LHCN-M2 (cell line): ENCODE measurements around the gene OVOL2. TPM values are rescaled to one million over a fixed set of nuclear protein-coding genes. Genes with fewer than 3 reads are reported as not detected.
"Not testable (repeated sequence)": the region's sequence is repeated elsewhere in the genome, so short reads cannot be mapped to it uniquely, and the experiment has no call there.

Source experiments
- DNase-seq: peaks from one replicate; pipeline ENCODE4 v3.0.0-alpha.2; 2012; ENCODE audit warnings: low read depth
- total RNA-seq: library from RNA; depleted of rRNA; stranded (reverse); fragments of >200 nt; gene quantifications from 2 replicates; pipeline ENCODE4 v1.2.3, GENCODE V29; 2014

Gene OVOL2
- total RNA-seq, 1 experiment from 2014 or later: not detected

DNA sequence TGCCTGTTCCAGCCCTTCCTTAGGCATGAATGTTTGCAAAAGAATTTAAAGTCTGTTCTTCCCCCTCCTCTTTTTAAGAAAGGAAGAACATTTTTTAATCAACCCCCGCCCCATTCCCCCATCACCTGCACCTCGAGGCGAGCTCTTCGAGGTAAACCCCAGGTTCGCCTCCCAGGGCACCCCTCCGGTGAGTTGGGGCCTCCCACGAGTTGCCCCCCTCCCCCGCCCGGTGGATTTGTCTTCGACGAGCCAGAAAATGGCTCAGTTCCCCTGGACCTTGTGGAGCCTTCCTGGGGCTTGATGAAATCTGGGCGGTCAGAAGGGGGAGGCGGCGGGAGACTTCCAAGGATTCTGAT lies 256 bp upstream of the OVOL2 start:
- DNase-seq: no peak

DNA sequence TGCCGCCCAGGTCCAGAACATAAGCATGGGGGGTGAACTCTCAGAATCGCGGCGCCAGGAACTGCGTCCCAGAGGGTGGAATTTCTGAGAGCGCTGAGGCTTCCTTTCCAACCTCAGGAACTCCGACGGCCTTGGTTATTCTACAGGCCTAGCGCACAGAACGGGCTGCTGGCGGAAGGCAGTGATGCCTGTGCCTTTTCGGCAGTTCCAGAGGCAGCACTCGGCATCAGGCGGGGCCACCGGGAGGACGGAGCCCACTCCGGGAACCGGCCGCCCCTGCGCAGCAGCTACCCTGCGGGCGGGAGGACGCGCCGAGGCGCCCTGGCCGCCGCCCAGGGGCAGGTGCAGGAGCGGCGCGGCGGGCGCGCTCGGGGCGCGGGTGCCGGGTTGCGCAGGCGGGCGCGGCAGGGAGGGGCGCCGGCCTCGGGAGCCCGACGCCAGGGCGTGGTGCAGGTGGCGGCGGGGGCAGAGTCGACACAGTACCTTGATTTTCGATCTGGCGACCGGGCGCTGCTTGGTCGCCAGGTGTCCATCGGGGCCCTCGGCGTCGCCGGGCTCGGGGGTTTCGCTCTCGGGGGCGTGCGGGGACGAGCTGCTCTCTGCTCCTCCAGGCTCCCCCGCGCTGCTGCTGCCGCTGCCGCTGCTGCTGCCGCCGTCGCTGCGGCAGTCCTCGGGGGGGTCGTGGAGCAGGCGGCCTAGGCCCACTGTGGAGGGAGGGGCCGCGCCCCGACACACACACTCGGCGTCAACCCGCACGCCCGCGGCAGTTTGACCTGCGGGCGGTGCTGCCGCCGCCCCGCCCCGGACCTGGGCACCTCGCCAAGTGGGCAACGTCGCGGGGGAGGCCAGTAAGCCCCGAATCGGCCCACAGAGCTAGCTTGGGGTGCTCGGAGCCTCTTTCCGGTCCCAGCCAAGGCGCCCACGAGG lies 1.3 kb downstream of the OVOL2 start:
- DNase-seq: no peak

DNA sequence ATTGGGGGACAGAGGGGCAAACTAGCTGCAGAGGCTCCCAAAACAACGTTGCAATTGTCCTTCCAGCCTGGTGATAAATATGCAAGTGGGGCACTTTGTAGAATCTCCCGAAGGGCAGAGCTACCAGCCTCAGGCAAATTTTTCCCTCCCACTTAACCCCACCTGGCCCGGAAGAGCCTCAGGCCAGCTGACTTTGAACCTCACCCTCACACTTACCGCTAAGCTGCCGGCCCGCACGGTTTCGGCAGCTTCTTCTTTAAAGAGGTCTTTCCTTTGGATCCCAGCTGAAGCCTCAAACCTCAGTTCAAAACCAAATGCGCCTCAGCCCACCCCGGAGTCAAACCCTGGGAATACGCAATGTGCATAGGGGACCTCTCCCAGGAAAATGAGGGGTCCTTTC lies 2.5 kb downstream of the OVOL2 start:
- no peak for DNase-seq

DNA sequence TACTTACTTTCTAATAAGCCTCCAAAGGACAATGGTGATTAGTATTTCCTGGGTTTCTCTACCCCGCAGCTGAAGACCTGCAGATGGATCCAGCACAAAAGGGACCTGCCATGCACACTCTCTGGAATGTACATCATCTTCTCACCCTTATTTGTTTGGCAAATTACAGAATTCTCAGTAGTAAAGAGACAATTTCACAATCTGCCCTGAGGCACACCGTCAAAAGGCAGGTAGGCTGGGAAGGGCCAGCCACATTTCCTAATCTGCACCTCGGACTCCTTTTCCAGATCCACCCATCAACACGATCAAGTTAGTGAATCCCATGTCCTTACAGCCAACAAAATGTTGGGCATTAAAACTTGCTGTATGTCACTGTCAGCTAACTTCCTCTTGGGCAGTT lies 4.9 kb downstream of the OVOL2 start:
- DNase-seq: no peak

DNA sequence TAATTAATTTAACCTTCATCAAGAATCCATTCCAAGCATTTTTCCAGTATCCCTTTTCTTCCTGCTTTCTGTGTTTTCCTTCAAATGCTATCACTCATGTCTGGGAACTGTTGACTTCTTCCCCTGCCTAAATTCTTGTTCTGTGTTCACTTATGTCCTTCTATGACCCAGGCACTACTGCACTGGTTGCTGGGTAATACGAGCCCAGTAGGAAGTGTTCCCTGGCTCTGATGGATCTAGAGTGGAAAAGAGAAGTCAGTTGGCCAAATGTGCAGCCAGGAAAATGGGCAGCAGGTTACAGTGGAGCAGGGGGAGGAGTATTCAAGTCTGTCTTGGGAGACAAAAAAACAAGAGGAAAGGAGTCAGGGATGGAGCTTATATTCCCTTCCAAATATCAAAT lies 7.1 kb downstream of the OVOL2 start:
- DNase-seq: no peak

DNA sequence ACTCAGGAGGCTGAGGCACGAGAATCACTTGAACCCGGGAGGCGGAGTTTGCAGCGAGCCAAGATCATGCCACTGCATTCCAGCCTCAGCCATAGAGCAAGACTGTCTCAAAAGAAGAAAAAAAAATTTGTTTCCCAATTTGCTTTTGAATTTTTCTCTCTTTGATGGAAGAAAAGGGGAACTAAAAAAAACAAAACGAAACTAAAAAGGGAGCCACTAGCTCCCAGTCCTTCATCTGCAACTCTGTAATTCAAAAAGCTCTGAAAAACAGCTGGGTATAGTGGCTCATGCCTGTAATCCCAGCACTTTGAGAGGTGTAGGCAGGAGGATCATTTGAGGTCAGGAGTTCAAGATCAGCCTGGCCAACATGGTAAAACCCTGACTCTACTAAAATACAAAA lies 9.5 kb downstream of the OVOL2 start:
- no peak for DNase-seq

DNA sequence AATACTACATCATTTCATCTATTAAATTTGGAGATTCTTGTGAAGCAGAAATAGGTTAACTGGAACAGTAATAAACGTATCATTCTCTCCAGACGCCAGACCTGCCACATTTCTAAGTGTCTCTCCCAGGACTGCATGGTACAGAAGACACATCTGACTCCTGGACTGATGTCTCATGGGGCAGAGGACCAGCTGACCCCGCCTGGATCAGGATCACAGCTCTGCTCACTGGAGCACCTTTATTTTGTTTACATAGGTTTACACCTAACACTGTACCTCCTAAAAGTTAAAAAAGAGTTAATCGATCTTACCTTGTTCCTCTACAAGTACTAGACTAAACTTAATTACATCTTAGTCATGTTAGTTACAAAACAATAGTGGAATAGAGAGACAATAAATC lies 11.2 kb downstream of the OVOL2 start:
- DNase-seq: no peak

DNA sequence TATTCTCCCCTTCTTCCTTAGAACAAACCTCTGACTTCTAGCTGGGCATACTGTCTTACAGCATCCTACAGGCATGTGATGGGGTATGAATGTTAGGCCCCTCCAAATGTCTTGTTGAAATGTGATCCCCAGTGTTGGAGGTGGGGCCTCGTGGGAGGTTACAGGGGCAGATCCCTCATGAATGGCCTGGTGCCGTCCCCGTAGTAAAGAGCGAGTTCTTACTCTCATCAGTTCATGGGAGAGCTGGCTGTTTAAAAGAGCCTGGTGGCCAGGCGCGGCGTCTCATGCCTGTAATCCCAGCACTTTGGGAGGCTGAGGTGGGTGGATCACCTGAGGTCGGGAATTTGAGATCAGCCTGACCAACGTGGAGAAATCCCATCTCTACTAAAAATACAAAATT lies 15.5 kb downstream of the OVOL2 start:
- no peak for DNase-seq

DNA sequence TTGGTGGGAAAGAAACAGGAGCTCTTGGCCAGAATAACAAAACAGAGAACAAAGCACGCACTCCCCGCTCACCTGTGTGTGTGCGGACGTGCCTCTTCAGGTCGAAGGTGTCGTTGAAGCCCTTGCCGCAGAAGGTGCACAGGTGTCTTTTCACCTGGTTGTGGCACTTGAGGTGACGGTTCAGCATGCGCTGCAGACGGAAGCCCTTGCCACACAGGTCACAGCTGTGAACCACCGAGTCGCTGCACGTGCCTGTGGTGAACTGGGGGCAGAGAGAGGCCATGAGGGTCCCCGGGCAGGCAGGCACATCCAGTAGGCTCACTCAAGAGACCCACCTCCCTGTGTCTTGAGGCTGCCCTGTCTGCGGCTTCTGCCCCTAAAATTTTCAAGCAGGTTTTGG lies 16.3 kb downstream of the OVOL2 start:
- no peak for DNase-seq

DNA sequence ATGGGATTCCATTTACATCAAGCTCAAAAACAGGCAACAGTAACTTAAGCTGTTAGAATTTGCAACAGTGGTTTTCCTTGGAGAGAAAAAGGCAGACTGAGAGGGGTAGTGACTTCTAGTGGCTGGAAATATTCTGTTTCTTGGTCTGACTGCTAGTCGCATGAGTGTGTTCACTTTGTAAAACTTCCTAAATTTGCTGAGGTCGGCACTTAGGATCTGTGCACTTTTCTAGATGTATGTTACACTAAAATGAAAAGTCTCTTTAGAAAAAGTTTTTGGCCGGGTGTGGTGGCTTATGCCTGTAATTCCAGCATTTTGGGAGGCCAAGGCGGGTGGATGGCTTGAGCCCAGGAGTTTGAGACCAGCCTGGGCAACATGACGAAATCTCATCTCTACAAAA lies 18.7 kb downstream of the OVOL2 start:
- no peak for DNase-seq

DNA sequence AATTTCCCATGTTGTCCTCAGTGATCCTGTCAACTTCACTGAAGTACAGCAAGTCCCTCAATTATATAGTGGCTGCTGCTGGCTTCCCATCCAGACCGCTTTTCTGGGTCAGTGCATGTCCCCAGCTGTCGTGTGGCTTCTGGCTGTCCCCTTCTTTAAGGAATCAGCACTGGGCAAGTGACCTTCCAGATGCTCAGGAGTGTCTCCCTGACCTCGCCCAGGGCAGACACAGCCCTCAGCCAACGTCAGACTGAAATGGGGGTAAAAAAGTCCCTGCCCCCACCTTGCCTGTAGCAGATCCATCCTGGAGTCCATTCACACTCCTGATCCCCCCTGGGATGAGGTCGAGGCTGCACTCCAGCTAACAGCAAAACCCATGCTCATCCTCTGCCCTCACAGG lies 23.7 kb downstream of the OVOL2 start:
- DNase-seq: no peak

DNA sequence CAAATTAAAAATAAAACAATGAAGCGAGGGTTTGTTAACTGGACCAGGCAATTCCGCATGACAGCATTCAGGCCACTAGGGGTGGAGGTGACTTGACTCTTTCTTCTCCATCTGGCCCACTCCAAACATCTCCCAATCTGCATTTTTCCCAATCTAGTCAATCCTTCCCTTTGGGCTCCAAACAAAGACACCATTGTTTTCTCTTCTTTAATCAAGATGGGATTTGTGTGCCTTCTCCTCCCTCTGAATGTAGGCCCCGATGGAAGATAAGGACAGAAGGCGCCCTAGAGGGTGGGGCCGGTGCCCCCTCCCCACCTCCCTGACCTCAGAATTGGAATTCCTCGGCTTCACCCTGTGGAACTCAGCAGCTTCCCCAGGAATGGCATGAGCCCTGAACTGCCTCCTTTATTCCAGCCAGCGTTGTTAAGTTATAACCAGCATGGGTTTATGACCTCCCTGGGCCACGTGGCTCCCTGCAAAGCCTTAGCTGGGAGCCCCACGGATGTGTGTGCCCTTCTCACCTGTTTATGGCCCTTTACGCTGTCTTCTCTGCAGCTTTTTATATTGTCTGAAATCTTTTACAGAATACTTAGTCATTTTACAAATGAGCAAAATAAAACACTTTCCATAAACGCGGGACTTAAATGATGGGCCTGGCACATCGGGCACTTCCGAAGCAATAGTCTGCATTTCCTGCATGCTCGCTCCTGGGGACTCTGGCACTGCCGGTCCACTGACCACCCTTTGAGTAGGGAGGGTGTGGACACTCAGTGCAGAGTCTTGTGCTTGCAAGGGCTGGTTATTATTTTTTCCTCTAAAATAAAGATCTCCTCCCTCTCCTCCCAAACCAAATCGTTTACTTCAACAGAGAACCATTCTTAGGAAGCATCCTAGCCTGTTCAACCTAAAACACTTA lies 24.5 kb downstream of the OVOL2 start:
- no peak for DNase-seq

DNA sequence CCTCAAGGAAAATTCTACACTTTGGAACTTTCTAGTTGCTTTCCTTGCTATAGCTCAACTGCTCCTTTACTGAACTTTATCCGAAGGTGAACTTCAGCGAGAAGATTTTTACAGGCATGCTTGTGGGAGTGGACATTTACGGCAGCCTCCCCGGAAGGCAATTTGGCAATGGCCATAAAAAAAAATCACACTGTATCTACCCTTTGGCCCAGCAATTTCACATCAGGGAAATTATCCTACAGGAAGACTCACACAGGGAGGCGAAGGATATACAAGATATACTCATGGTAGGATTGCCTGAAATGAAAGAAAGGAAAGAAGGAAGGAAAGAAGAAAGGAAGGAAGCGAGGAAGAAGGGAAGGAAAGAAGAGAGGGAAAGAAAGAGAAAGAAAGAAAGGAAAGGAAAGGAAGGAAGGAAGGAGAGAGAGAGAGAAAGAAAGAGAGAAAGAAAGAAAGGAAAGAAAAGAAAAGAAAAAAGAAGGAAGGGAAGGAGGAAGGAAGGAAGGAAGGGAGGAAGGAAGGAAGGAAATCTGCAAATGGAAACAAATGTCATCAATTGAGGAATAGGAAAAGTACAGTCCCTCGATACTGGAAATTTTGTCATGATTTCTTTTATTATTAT lies 25.7 kb downstream of the OVOL2 start:
- DNase-seq: no peak

DNA sequence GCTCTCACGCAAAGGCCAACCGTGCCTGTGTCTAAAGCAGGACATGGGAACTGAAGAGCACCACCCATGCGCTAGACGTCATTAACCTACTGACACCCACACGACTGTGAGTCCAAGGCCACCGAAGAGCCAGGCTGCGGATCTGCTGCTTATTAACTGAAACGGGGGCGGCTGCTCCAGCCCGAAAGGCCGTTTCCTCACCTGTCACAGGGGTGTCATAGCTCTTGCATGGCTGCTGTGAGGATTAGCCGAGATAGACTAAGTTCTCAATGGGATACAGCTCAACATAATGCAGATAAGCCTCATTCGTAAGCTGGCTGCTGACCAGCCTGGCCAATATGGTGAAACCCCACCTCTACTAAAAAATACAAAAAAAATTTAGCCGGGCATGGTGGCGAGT lies 26.7 kb downstream of the OVOL2 start:
- no peak for DNase-seq

DNA sequence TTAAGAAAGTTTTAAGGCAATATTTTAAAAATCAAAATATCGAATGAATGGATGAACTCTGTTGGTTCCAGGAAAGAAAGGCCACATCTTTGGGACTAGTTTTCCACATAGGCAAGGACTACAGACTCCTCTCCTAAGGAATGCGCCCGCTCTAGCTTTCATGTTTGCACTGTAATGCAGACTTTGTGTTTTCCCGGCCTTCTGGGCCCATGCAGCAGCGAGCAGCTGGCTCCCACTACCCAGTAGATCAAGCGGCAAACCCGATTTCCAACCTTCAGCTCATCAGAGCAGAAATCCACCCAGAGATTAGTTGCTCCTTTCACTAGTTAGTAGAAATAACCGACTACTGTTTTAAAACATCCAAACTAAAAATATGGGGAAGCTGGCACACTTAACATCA lies 27.7 kb downstream of the OVOL2 start:
- no peak for DNase-seq

DNA sequence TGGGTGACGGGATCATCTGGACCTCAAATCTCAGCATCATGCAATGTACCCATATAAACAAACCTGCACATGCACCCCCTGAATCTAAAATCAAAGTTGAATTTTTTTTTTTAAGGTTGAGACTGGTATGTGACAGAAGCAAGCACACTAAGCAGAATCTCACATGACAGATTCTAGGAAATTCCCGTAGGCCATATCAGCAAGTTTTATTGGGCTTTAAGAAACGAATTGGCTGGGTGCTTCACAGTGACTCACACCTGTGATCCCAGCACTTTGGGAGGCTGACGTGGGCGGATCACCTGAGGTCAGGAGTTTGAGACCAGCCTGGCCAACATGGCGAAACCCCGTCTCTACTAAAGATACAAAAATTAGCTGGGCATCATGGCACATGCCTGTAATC lies 30.7 kb downstream of the OVOL2 start:
- DNase-seq: not testable (repeated sequence)

DNA sequence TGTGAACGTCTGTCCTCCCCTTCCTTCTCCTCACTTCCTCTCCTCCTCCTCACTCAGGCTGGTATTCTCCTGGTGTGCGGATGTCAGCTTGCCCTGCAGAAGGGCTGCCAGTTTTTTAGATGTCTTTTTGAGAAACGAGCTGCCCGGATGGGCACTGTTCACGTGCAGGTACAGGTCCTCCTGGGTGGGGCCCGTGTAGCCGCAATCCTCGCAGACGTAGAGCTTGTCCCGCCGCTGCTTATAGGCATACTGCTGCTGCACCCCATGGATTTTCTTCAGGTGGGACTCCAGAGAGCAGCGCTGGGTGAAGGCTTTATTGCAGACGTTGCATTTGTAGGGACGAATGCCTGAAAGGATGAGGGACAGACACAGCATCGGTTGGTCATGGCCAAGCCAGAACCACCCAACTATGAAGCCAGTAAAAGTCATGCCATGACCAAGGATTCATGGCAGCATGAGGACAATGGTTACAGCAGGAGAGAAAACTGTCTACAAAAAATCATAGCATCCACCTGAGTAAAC lies 33.0 kb downstream of the OVOL2 start:
- DNase-seq: no peak

DNA sequence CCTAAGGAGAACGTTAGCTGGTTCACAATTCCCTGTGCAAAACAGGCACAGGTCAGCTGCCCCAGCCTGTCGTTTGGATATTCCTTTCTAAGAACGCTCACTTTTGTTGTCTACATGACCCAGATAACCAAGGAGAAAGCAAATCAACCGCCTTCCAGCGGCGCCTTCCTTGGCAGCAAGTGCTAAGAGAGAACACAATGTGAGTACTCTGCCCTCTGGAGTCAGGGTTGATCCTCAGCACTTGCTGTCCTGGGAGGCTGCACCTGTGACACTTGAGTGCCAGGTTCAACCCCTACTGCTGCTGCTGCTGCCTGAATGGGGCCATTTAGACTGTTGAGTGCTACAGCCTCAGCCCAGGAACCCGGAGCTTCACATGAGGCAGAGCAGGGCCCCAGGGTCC lies 36.8 kb downstream of the OVOL2 start:
- no peak for DNase-seq

DNA sequence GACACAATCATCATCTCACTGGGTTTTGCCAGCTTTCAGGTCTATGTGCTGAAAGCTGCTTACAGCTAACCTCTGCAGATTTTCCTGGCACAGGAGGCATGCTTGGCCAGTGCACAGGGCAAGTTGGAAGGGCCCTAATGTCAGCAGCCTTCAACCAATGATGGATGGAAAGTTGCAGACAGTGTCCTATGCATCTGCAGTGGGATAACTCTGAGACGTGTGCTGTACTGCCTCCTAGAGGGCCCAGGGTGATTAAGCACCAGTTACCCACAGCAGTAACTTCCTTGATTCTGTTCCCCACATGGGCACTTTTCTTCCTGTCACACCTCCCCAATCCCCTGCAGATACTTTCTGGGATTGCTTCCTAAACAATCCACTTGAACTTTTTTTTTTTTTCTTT lies 38.6 kb downstream of the OVOL2 start:
- DNase-seq: peak; percentile 15

DNA sequence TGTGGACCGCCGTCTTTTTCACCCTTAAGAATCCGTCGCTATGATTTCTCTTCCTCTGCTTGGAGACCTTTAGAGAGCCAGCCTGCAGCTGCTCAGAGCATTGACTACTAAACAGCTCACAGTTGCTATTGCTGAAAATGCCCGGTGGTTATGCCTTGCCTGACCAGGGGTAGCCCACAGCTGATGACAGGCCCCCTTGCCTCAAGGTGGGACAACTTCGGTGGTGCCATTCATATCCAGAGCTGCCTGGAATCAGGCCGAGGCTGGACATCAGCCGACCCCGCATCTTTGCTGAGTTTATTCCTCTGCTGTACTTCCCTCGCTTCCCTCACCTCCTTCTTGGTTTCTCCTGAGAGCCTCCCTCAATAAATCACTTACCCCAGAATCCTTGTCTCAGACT lies 39.6 kb downstream of the OVOL2 start:
- DNase-seq: no peak

DNA sequence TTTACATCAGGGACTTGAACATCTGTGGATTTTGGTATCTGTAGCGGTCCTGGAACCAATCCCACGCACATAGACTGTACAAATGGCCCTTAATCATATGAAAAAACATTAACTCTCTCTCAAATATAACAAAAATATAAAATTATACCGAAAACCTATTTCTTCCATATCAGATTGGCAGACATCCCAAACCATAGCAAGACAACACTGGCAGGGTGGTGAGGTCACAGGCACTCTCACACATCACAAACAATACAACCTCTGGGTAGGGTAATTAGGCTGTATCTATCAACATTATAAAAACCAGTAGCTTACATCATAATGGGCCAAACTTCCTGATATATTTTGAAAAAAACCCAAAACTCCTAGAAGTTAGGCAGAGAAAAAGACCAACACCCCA lies 40.9 kb downstream of the OVOL2 start:
- no peak for DNase-seq

DNA sequence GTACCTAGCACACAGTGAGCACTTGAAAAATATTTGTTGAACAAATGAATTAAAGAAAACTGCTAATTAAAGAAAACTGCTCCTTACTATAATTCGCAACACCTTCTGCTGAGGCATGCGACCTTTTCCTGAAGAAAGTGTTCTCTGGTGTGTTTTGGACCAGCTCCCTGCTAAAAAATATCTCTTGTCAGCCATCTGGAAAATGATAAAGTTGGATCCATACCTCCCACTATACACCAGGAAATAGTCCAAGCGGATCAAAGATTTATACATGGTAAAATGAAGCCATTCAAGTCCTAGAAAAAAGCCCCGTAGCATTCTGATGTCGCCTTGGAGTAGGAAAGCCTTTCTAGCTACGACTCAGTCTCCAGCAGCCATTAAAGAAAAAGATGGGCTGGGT lies 43.3 kb downstream of the OVOL2 start:
- no peak for DNase-seq
